NAMALWA (cell line): ENCODE data around the gene MARVELD3.
A peak's percentile ranks its signal among the peaks of the same experiment; 100 is the strongest.
"Not testable (repeated sequence)": the region's sequence is repeated elsewhere in the genome, so short reads cannot be mapped to it uniquely, and the experiment has no call there.

Experiments used
- DNase-seq: peaks from one replicate; pipeline ENCODE4 v3.0.0-alpha.2; 2015; ENCODE audit warnings: low spot score

The MARVELD3 gene

GRCh38 chr16:71626018-71626857 is at the start of gene MARVELD3:
MARVELD3 (plus strand) TSS chr16:71626184; CDS start chr16:71626230, 46 bp downstream.
- DNase-seq, result no peak

GRCh38 chr16:71576971-71577370 is 49.0 kb upstream of the MARVELD3 start, which contains the start of gene TAT:
TAT (minus strand) TSS chr16:71577092; CDS start chr16:71576415, 677 bp downstream.
- no peak for DNase-seq

GRCh38 chr16:71582553-71582848 is 43.5 kb upstream of the MARVELD3 start:
- not testable (repeated sequence) for DNase-seq

GRCh38 chr16:71584543-71585317 is 41.3 kb upstream of the MARVELD3 start:
- DNase-seq, result no peak

- DNase-seq, result no peak
Observed at GRCh38 chr16:71585318-71585703, 40.7 kb upstream of the MARVELD3 start.

- DNase-seq, result not testable (repeated sequence)
Observed at GRCh38 chr16:71589334-71589733, 36.6 kb upstream of the MARVELD3 start.

- DNase-seq, result not testable (repeated sequence)
Observed at GRCh38 chr16:71590071-71590470, 35.9 kb upstream of the MARVELD3 start.

GRCh38 chr16:71590584-71590983 is 35.4 kb upstream of the MARVELD3 start:
- no peak for DNase-seq

- no peak for DNase-seq
Observed at GRCh38 chr16:71591917-71592316, 34.1 kb upstream of the MARVELD3 start.

GRCh38 chr16:71593048-71593999 is 32.7 kb upstream of the MARVELD3 start:
- DNase-seq, result no peak

- DNase-seq, result no peak
Observed at GRCh38 chr16:71594000-71594646, 31.9 kb upstream of the MARVELD3 start.

GRCh38 chr16:71595340-71595826 is 30.6 kb upstream of the MARVELD3 start:
- not testable (repeated sequence) for DNase-seq

GRCh38 chr16:71598426-71598825 is 27.6 kb upstream of the MARVELD3 start:
- DNase-seq, result not testable (repeated sequence)

- DNase-seq, result no peak
Observed at GRCh38 chr16:71600822-71601221, 25.2 kb upstream of the MARVELD3 start.

- no peak for DNase-seq
Observed at GRCh38 chr16:71609066-71609465, 16.9 kb upstream of the MARVELD3 start.

GRCh38 chr16:71610447-71610846 is 15.5 kb upstream of the MARVELD3 start:
- DNase-seq, result no peak

- peak; percentile 80 for DNase-seq
Observed at GRCh38 chr16:71610936-71611871, 14.8 kb upstream of the MARVELD3 start.

- not testable (repeated sequence) for DNase-seq
Observed at GRCh38 chr16:71614956-71615355, 11.0 kb upstream of the MARVELD3 start.

- no peak for DNase-seq
Observed at GRCh38 chr16:71618429-71618828, 7.6 kb upstream of the MARVELD3 start.

GRCh38 chr16:71622088-71622487 is 3.9 kb upstream of the MARVELD3 start:
- DNase-seq, result no peak
